Naive B cell (primary cell): ENCODE results near the gene LZTS3. TPM values are rescaled to one million over a fixed set of nuclear protein-coding genes. Genes with fewer than 3 reads are reported as not detected.

Source experiments
- ATAC-seq, 2 donors: fragments of 150-1000 bp; cut with Tn5 transposase; 2 replicates each; pipeline ENCODE4 v1.10.0; 2021; ENCODE audit warnings: low read depth in 2 of 2, mild to moderate bottlenecking in 2 of 2, moderate library complexity in 2 of 2
- DNase-seq: peaks from one replicate; pipeline ENCODE4 v3.0.0; 2022
- H3K27ac Mint-ChIP-seq, 6 donors: one replicate each; pipeline ENCODE4 v1.8.0; 2020 to 2022; ENCODE audit warnings: mild to moderate bottlenecking in 6 of 6, mixed read lengths in 6 of 6, moderate library complexity in 5 of 6, inconsistent platforms in 2 of 6
- H3K27me3 Mint-ChIP-seq, 3 donors: one replicate each; pipeline ENCODE4 v1.8.0; 2021 to 2022; ENCODE audit warnings: mixed read lengths in 3 of 3, mild to moderate bottlenecking in 1 of 3
- H3K36me3 Mint-ChIP-seq, 2 donors: one replicate each; pipeline ENCODE4 v1.8.0; 2020 to 2022; ENCODE audit warnings: mixed read lengths in 2 of 2, inconsistent platforms in 1 of 2, mild to moderate bottlenecking in 1 of 2
- H3K4me1 Mint-ChIP-seq, 3 donors: one replicate each; pipeline ENCODE4 v1.8.0; 2020 to 2022; ENCODE audit warnings: mixed read lengths in 3 of 3, inconsistent platforms in 1 of 3, mild to moderate bottlenecking in 1 of 3, moderate library complexity in 1 of 3
- H3K4me3 Mint-ChIP-seq, 8 donors: one replicate each; pipeline ENCODE4 v1.8.0; 2020 to 2022; ENCODE audit warnings: mild to moderate bottlenecking in 8 of 8, mixed read lengths in 8 of 8, moderate library complexity in 8 of 8, inconsistent platforms in 2 of 8
- H3K9me3 Mint-ChIP-seq, 7 donors: one replicate each; pipeline ENCODE4 v1.8.0; 2020 to 2022; ENCODE audit warnings: mixed read lengths in 7 of 7, mild to moderate bottlenecking in 5 of 7, inconsistent platforms in 2 of 7, moderate library complexity in 1 of 7
- polyA plus RNA-seq, 6 donors: library from polyadenylated mRNA; unstranded; fragments of 300-500 nt; fragmentation: Illumina TruSeq; gene quantifications; one replicate each; pipeline ENCODE4 v1.2.3, GENCODE V29; 2021; ENCODE audit warnings: low read depth in 6 of 6

Gene LZTS3
- polyA plus RNA-seq, 6 donors from 2014 or later = 0.19 to 1.4 (median 0.56) TPM

DNA sequence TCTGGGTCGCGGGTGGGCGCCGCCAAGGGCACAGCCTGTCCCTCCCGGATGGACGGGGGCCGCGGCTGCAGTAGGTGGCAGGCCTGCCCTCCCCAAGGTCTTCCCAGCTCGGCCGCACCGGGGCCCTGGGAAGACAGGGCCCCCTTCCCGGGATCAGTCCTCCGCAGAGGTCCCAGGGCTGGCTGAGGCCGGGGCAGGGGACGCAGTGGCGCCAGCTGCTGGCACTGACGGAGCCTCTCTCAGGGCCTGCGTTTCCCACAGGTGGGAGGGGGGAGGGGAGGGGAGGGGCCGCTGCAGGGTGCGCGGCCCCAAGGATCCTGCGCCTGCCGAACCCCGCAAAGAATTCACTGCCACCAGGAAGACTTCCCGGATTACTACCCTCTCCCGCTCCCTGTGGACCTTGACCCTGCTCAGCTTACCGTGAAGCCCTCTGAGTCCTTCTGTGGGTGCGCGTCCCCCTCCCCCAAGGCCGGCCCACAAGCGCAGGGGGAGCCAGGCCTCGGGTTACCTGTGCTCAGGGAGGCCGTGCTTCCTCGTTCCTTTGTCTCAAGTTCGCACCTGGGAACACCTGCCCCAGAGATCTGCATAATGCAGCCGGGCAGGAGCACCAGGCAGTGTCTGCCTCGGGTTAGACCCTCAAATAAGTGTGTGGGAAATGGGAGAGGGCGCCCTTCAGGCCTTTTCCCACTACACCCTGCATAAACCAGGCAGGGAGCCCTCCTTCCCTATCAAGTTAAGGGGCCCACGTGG lies 5.1 kb downstream of the LZTS3 start:
- Mint-ChIP-seq H3K27me3 (peaks cover 28 to 64% (median 38%) of the 10 kb centered on the region in 3 donors), H3K36me3 (no peaks in the 10 kb centered on the region), H3K27ac (peak overlapping the region in 2 of 6 donors; percentile 59 to 74), H3K9me3 (no peaks in the 10 kb centered on the region), H3K4me3 (peak overlapping the region in 3 of 8 donors; percentile 7 to 30 (median 17)), H3K4me1 (peaks cover 9 to 18% (median 18%) of the 10 kb centered on the region in 3 donors)
- ATAC-seq (no peak), DNase-seq (no peak)

DNA sequence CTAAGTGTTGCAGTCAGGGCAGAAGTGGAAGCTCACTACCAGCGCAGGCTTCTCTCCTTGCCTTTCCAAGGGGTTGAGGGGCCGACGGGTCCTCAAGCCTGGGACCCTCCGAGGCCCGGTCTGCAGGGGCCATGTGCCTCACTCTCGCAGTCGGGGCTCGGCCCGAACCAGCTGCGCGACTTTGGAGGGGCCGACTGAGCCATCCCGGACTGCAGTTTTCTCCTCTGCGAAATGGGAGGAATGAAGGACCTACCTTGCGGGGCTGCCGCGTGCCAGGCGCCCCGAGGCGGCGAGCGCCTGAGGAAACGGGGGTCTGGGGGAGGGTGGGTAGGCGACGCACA lies 5.6 kb downstream of the LZTS3 start:
- Mint-ChIP-seq H3K9me3 (no peaks in the 10 kb centered on the region), H3K4me1 (peaks cover 9 to 17% (median 17%) of the 10 kb centered on the region in 3 donors), H3K27me3 (peaks cover 29 to 64% (median 38%) of the 10 kb centered on the region in 3 donors), H3K27ac (peak overlapping the region in 1 of 6 donors; percentile 57), H3K4me3 (peak overlapping the region in 2 of 8 donors; percentile 18 to 41), H3K36me3 (no peaks in the 10 kb centered on the region)
- DNase-seq (no peak), ATAC-seq (no peak)

DNA sequence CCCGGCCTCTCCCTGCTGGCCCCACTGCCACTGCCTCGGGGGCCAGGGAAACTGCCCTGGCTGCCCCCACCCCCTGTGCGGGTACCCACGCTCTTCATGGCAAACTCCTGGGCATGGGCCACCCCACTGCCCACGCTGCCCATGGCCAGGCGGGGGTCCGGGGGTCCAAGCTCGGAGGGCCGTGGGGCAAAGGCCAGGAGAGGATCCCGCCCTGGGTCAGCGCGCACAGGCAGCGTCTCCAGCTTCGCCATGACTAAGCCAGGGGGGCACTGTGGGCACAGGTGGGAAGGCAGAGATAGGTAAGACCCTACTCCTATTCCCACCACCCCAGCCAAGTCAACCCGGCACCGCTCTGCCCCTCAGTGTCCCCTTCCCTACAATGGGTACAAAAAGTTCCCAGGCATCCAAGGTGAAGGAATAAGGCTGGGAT lies 6.4 kb downstream of the LZTS3 start:
- Mint-ChIP-seq H3K36me3 (no peaks in the 10 kb centered on the region), H3K9me3 (no peaks in the 10 kb centered on the region), H3K27ac (no peak overlapping the region), H3K27me3 (peaks cover 29 to 57% (median 31%) of the 10 kb centered on the region in 3 donors), H3K4me3 (peak overlapping the region in 1 of 8 donors; percentile 18), H3K4me1 (peaks cover 4 to 11% (median 11%) of the 10 kb centered on the region in 3 donors)
- ATAC-seq (no peak), DNase-seq (no peak)

DNA sequence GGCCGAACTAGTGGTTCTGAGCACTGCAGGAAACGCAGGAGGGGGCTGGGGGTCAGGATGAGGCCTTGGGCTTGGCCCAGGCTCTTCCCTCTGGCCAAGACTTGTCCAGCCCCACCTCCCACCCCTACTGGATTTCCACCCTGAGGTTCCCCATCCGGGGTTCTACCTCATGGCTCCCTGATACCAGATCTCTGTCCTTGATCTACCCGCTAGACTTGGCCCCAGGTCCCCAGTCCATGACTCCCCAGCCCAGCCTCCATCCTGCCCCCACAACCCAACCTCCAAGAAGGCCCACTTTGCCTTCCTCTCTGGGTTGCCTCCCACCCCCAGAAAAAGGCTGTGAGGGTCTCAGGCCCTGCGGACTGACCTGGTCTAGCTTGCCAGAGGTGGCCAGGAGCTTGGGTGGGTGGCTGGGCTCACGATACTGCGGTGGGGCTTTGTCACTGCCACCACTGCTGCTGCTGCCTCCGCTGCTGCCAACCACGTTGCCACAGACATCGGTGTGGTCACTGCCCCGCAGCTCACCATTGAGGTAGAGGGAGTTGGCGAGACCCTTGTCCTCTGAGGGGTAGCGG lies 6.9 kb downstream of the LZTS3 start:
- no peak overlapping the region for H3K4me3 Mint-ChIP-seq
- H3K27me3 Mint-ChIP-seq = peaks cover 27 to 52% (median 29%) of the 10 kb centered on the region in 3 donors
- no peak for DNase-seq
- no peaks in the 10 kb centered on the region for H3K9me3 Mint-ChIP-seq
- H3K4me1 Mint-ChIP-seq = peaks cover 4 to 11% (median 11%) of the 10 kb centered on the region in 3 donors
- H3K27ac Mint-ChIP-seq = no peak overlapping the region
- H3K36me3 Mint-ChIP-seq = no peaks in the 10 kb centered on the region
- ATAC-seq = no peak

DNA sequence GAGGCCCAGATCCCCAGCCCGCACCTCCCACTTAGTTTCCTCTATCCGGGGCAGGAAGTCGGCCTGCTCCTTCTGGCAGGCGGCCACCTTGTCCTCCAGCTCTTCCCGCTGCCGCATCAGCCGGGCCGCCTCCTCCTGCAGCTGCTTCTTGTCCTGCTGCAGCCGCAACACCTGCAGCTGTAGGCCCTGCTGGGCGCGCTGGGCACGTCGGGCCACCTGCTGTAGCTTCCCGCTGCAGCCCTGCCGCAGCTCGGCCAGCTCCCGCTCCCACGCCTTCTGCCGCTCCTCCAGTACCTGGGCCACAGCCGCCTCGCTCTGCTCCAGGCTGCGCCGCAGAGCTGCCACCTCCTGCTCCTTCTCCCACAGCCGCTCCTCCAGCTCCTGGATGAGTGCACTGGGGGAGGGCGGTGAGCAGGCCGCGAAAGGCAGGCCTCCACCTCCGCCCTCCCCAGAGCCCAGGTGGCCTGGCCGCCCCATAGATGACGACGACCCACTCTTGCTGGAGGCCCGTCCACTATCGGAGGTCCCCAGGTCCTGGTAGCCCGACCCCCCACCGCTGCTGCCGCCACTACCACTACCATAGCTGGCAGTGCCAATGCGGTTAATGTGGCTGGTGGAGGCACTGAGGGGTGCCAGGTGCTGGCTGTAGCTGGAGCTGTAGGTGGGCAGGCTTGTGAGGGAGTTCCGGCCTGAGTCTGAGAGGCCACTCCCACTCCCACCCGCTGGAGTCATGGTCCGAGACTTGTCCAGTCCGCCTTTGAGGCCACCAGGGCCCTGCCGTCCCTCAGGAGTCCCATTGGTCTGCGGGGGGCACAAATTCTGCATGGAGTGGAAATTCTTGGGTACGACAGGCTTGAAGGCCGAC lies 7.6 kb downstream of the LZTS3 start:
- ATAC-seq (no peak), DNase-seq (no peak)
- Mint-ChIP-seq H3K27ac (no peak overlapping the region), H3K4me1 (peaks cover 4 to 15% (median 11%) of the 10 kb centered on the region in 3 donors), H3K36me3 (no peaks in the 10 kb centered on the region), H3K27me3 (peaks cover 23 to 44% (median 27%) of the 10 kb centered on the region in 3 donors), H3K9me3 (no peaks in the 10 kb centered on the region), H3K4me3 (no peak overlapping the region)

DNA sequence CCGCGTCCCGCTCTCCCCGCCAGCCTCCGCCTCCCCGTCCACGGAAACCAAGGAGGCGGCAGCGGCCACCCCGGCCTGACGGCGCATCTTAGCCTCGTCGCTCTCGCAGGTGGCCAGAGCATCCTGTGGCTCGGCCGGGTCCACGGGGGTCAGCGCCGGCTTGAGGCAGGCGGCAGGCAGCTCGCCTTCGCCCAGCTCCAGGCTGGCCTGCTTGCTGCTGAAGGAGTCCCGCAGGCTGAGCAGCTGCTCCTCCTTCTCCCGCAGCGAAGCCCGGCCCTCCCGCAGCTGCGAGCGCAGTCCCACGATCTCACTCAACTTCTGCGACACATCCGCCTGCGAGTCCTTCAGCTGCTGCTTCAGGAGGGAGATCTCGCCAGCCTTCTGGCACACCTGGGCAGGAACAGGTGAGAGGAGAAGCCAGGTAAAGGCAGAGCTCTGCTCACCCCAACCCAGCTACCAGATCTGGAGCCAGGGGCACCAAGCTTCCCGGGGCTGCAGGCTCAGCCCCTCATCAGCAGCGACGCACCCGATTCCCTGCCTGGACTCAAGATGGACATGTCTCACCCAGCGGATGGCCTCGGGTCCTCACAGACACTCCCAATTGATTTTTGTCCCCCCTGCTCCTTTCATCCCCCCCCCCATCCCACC lies 8.5 kb downstream of the LZTS3 start:
- Mint-ChIP-seq H3K9me3 (no peaks in the 10 kb centered on the region), H3K36me3 (no peaks in the 10 kb centered on the region), H3K27me3 (peaks cover 20 to 39% (median 25%) of the 10 kb centered on the region in 3 donors), H3K4me3 (peak overlapping the region in 1 of 8 donors; percentile 66), H3K4me1 (peaks cover 5 to 17% (median 11%) of the 10 kb centered on the region in 3 donors), H3K27ac (peak overlapping the region in 1 of 6 donors; percentile 83)
- no peak for ATAC-seq
- no peak for DNase-seq

DNA sequence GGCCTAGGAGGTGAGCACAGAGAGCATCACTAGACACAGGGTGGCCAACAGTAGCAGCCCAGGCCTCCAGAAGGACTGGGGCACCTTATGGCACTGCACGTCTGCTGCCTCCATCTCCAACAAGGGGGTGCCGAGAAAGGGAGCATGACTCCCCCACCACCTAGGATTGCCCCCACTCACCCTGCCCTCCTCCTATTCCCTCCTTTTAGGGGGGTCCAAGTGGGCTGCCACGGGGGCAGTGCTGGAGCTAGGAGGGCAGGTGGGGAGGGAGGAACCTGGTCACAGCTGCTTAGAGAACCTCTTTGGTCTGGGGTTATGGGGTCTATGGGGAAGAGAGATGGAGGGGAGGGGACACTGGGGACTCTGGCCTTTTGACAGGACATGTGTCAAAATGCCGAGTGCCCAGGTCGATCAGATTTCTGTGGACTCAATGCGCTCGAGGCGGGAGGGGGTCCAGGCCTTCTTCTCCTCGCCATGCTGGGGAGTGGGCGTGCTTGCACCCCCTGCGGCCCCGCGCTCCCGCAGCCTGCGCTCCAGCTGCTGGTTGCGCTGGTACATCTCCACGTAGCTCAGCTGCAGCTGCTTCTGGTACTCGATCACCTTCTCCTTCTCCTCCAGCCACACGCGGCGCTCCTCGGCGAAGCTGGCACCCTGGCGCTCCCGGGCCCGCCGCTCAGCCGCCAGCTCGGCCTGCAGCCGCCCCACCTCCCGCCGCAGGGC lies 9.1 kb downstream of the LZTS3 start:
- Mint-ChIP-seq H3K9me3 (no peaks in the 10 kb centered on the region), H3K27ac (no peak overlapping the region), H3K36me3 (no peaks in the 10 kb centered on the region), H3K27me3 (peaks cover 13 to 32% (median 18%) of the 10 kb centered on the region in 3 donors), H3K4me1 (peaks cover 10 to 21% (median 13%) of the 10 kb centered on the region in 3 donors), H3K4me3 (peak overlapping the region in 1 of 8 donors; percentile 33)
- ATAC-seq (no peak), DNase-seq (no peak)

DNA sequence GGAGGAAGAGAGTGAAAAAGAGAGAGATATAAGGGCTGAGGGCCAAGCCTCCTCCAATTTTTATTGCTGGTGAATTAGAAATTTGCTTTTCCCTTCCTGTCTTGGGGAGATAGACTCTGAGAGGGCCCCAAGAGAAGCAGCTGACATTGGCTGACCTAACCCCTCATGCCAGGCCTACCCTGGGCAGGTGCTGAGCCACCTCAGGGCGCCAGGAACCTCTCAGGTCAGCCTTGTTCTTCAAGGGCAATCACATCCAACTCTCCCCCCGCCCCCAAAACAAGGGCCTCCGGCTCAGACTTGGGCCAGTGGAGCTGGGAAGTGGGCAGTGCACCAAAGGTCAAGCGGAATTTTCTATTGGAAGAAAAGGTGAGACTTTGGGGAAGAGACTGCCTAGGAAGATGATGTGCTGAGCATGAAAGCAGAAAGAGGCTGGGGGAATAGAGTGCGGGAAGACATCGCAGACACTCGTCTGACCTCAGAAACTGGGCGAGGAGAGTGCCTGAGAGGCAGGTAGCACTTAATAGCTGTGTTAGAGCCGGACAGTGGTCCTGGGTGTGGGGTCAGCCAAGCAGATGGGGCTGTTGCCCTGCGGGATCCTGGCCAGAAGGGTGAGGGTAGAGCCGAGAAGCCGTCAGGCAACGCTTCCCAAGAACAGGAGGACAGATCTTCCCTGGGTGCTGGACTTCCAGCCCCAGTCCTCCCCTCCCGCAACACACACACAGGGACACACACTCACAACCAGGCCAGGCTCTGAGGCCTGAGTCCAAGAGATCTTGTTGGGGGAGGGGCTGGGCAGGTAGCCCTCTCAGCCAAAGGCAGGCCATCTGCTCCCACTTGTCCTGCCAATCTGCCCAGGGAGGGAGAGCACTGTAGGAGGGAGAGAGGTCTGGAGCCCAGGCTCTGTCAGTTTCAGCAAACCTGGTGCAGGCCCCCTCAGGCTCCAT lies 10.0 kb downstream of the LZTS3 start:
- peaks cover 15 to 23% (median 16%) of the 10 kb centered on the region in 3 donors for H3K4me1 Mint-ChIP-seq
- peaks cover 6 to 23% (median 9%) of the 10 kb centered on the region in 3 donors for H3K27me3 Mint-ChIP-seq
- peak overlapping the region in 2 of 8 donors; percentile 25 to 83 for H3K4me3 Mint-ChIP-seq
- H3K36me3 Mint-ChIP-seq = no peaks in the 10 kb centered on the region
- DNase-seq (no peak), ATAC-seq (no peak)
- H3K27ac Mint-ChIP-seq = no peak overlapping the region
- no peaks in the 10 kb centered on the region for H3K9me3 Mint-ChIP-seq

DNA sequence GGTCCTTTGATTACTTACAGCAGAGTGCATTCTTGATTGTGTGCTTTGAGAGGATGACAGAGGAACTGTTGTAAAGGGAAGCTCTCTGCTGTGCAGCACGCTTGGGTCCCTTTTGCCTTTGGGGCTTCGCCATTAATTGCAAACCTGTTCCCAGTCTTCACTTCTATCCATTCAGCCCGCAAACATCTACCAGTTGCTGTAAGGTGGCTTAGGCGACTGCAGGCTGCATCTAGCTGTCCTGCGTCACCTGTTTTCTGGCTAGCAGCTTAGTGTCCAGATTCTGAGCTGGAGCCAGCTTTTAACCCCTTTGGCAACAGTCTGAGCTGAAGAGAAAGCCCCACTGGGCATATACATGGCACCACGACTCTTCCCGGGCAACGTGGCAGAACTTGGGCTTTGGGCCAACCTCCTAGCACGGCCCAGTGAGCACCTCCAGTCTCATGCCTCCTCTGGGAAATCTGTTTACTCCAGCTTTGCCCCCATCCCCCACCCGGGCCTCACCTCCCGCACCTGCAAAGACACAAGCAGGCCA lies 11.2 kb downstream of the LZTS3 start:
- Mint-ChIP-seq H3K27me3 (peaks cover 2 to 15% (median 5%) of the 10 kb centered on the region in 3 donors), H3K27ac (peak overlapping the region in 1 of 6 donors; percentile 86), H3K36me3 (no peaks in the 10 kb centered on the region), H3K9me3 (no peaks in the 10 kb centered on the region), H3K4me3 (peak overlapping the region in 5 of 8 donors; percentile 15 to 83 (median 43)), H3K4me1 (peaks cover 22 to 30% (median 23%) of the 10 kb centered on the region in 3 donors)
- no peak for DNase-seq
- ATAC-seq = no peak

DNA sequence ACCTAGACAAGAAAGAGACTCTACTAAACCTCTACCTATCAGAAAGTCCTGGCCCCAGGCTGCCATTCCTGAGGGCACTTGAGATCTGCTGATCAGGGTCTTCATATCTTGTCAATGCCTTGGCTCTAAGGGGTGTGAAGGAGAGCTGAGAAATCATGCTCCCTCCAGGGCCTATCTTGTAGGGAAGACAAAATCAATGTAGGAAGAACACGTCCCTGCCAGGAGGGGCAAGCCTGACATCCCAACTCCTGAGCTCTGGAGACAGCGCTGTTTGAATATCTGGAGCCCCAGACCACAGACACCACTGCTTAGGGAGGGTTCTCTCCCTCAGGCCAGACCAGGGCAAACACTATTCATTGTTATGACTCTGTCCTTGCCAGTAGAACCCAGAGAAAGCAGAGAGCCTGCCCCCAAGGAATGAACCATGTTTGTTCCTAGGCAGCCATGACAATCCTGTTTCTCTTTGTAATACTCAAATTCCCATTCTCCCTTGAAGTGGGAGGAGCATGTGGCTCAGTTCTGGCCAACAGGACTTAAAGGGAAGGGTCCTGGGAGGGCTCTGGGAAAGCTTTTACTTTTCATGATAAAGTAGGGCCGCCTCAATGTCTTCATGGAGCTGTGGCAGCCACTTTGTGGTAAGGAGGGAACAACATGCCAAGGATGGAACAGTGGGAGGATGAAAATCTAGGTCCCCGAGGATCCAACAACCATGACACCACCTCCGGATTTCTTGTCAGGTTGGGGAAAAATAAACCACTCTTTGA lies 11.9 kb downstream of the LZTS3 start:
- no peak for ATAC-seq
- H3K4me3 Mint-ChIP-seq = peak overlapping the region in 7 of 8 donors; percentile 23 to 98 (median 73)
- peaks cover 0 to 10% (median 5%) of the 10 kb centered on the region in 3 donors for H3K27me3 Mint-ChIP-seq
- H3K9me3 Mint-ChIP-seq = no peaks in the 10 kb centered on the region
- H3K4me1 Mint-ChIP-seq = peaks cover 29 to 36% (median 30%) of the 10 kb centered on the region in 3 donors
- DNase-seq = no peak
- no peaks in the 10 kb centered on the region for H3K36me3 Mint-ChIP-seq
- peak overlapping the region in 2 of 6 donors; percentile 42 to 86 for H3K27ac Mint-ChIP-seq

DNA sequence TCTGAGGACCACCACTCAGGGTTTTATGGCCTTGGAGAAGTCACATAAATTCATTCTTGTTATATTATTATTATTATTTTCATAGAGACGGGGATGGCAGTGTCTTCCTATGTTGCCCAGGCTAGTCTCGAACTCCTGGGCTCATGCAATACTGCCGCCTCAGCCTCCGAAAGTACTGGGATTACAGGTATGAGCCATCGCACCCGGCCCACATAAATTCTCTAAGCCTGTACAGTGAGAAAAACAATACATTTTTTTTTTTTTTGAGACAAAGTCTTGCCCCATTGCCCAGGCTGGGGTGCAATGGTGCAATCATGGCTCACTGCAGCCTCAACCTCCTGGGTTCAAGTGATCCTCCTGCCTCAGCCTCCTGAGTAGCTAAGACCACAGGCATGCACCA lies 12.9 kb downstream of the LZTS3 start:
- Mint-ChIP-seq H3K36me3 (no peaks in the 10 kb centered on the region), H3K27ac (peak overlapping the region in 2 of 6 donors; percentile 15 to 29), H3K27me3 (peaks cover 0 to 5% (median 0%) of the 10 kb centered on the region in 3 donors), H3K9me3 (no peaks in the 10 kb centered on the region), H3K4me3 (peak overlapping the region in 7 of 8 donors; percentile 22 to 98 (median 73)), H3K4me1 (peaks cover 37 to 47% (median 39%) of the 10 kb centered on the region in 3 donors)
- DNase-seq (no peak), ATAC-seq (no peak)
